ENCODE results near the gene TIMM23.

GRCh38 chr10:46019177-46019528 is 46.9 kb downstream of the TIMM23 start:
- TF ChIP-seq CTCF (IDR thresholded peaks at IDR 0.05) (no peak), POLR2A (IDR thresholded peaks at IDR 0.05) (no peak), EP300 (IDR thresholded peaks at IDR 0.05) (no peak)

Data from ovary (tissue), 3 donors.